ENCODE measurements around the gene MPZL1.

GRCh38 chr1:167746013-167746672 is 24.4 kb downstream of the MPZL1 start:
- TF ChIP-seq CTCF (IDR thresholded peaks at IDR 0.05), result no peak
- TF ChIP-seq POLR2A (IDR thresholded peaks at IDR 0.05), result no peak

Data from breast epithelium (tissue), 3 donors.